ENCODE measurements around the gene PDE8A.
"Not testable (repeated sequence)": the region's sequence is repeated elsewhere in the genome, so short reads cannot be mapped to it uniquely, and the experiment has no call there.

Gene PDE8A

GRCh38 chr15:84988909-84989644 is 7.4 kb downstream of the PDE8A start:
- no peak for DNase-seq (ENCODE audit: low read depth in 2 of 2)

DNA sequence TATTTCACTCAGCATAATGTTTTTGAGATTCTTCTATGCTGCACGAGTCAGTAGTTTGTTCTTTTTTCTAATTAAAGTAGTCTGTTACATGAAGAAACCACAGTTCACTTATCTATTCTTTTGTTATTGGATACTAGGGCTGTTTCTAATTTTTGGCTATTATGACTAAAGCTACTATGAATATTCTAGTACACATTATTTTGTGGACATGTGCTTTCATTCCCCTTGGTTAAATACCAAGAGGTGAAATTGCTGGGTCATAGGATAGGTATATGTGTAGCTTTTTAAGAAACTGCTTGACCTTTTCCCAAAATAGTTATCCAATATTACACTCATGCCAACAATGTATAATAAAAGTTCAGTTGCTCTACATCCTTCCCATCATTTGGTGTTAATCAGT is 8.9 kb downstream of the PDE8A start:
- no peak for DNase-seq (ENCODE audit: low read depth in 2 of 2)

- no peak for DNase-seq (ENCODE audit: low read depth in 2 of 2)
Measured at GRCh38 chr15:84991014-84991712, 9.5 kb downstream of the PDE8A start.

DNA sequence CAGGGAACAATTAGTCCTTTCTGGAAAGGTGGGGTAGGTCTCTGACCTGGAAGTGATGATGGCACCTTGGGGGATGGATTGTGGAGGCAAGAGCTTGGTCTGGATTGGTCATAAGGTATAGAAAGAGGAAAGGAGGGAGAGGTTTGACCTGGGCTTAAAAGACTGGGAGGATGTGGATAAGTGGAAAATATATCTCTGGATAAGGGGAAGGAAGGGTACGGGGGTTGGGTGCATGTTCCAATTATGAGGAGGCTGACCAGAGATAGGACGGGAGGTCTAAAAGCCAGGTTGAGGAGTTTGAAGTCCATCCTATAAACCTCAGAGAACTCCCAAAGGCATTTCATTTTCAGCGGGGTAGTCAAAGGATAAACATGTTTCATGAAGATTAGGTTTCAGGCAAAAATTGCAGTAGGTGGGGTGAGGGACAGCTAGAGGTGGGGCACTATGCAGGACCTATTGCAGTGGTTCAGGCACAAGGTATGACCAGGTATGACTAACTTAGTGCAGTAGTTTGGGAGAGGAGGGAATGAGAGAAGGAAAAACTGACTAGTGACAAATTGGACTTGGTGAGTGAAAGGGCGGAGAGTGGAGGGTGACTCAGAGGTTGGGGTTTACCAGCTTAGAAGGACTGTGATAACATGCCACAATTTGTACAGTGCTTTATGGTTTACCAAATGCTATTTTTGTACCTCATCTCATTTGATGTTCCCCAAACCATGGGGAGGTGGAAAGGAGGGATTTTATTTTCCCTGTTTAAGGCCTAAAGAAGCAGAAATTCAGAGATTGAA is 10.7 kb downstream of the PDE8A start:
- peak; percentile 38 to 46 for DNase-seq (ENCODE audit: low read depth in 2 of 2)

GRCh38 chr15:84996055-84996454 is 14.4 kb downstream of the PDE8A start:
- DNase-seq (ENCODE audit: low read depth in 2 of 2), result no peak

GRCh38 chr15:84996714-84997113 is 15.1 kb downstream of the PDE8A start:
- DNase-seq (ENCODE audit: low read depth in 2 of 2), result not testable (repeated sequence)

GRCh38 chr15:84997214-84997613 is 15.6 kb downstream of the PDE8A start:
- not testable (repeated sequence) for DNase-seq (ENCODE audit: low read depth in 2 of 2)

DNA sequence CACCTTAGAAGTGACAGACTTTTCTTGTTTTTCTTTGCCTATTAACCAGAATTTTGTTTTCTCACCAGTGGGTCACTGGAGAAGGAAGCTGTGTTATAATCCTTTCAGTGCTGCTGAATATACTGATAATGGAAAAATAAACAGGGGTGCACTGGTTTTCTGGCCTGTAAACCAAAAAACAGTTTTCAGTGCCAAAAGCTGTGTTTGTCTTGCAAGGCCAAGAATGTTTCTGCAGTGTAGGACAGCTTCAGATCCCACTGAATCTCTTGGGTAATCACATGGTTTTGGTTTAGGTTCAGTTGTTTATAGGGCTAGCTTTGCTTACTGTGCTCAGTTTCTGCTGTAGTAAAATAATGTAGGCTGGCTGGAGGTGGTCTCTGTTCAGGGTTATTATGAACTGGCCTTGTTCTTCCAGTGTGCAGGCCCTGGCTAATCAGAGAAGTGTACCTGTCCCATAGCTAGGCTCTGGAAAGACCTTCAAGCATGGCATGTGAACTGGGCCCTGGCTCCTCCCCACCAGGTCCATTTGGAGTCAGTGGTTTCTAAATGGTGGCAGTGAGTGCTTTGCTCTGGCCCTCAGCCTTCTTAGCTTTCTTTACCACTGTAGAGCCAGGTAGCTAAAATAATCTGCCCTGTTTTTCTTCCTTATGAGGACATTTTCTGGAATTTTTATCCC is 18.7 kb downstream of the PDE8A start:
- DNase-seq (ENCODE audit: low read depth in 2 of 2), result no peak

DNA sequence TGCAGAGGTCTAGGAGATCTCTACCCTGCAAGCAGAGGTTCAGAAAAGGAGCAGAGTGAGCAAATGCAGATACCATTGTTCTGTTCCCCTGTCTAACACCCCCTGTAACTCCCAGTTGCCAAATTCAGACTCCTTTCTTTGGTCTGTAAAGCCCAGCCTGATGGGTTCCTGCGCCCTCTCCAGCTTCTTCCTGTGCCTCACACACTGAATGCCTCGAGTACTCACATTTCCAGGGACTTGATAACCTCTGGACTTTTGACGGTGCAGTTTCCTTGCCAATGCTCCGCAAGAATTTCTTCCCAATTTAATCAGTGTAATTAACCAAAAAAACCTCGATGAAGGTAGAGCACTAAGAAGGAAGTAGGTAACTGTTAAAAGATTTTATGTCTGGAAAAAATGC is 19.3 kb downstream of the PDE8A start:
- no peak for DNase-seq (ENCODE audit: low read depth in 2 of 2)

GRCh38 chr15:85002517-85002916 is 20.9 kb downstream of the PDE8A start:
- no peak for DNase-seq (ENCODE audit: low read depth in 2 of 2)

DNA sequence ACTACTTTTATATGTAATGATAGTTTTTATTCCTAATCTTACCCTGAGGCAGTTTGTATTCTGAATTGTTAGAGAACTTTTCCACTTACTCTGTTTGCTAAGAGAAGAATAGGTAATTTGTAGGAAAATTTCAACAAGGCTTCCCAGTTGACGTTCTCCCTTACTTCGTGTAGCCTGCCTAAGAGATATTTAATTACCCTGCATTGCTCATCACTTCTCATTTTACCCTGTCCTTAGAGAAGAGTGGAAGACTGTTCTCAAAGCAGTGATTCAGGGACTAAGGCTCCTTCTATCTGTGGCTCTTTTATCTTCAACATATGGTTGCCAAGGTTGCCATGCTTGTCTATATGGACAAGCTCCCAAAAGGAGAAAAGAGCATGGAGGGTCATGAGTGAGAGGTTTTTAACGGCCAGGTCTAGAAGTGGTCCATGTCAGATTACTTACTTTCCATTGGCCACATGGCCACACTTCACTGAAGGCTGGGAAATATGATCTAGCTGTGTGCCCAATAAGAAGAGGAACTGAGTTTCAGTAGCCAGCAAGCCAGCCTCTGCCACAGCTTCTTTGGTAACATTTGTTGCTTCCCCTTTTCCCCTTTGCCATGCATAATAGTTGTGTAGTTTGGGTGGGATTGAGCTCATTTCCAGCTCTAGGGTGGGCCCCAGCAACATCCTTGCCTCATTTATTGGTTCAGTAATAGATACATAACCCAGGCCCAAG is 22.1 kb downstream of the PDE8A start:
- no peak for DNase-seq (ENCODE audit: low read depth in 2 of 2)

DNA sequence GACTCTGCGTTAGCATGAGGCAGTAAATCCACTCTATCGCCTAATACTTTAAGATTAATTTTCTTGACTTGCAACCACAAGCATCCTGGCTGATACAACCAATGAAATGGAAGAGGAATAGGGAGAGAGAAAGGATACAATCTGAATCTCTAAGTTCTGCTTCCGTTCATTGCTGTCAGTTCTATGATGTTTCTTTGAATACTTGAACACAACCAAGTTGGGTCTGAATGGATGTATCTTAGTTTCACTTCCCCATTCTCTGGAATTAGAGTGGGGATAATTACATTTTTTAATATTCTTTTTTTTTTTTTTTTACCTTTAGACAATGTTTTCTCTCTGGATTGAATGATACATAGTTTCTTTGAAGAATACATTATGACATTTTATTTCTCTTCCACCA is 22.9 kb downstream of the PDE8A start:
- no peak for DNase-seq (ENCODE audit: low read depth in 2 of 2)

- no peak for DNase-seq (ENCODE audit: low read depth in 2 of 2)
Measured at GRCh38 chr15:85005319-85005718, 23.7 kb downstream of the PDE8A start.

DNA sequence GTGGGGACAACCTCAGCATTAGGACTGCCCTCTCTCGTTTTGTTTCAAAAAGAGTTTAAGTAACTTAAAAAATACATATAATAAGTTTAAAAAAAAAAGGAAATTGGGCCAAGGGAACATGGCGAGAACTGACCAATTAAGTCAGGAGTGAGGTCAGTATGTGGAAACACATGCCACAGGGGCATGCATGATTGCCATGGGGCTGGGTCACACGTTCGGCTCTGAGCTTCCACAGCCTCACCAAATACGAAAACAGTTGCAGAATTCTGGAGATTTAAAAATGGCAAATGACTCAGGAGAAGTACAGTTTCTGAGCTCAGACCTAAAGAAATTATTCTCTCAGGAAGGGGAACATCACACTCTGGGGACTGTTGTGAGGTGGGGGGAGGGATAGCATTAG is 24.1 kb downstream of the PDE8A start:
- DNase-seq (ENCODE audit: low read depth in 2 of 2), result no peak

DNA sequence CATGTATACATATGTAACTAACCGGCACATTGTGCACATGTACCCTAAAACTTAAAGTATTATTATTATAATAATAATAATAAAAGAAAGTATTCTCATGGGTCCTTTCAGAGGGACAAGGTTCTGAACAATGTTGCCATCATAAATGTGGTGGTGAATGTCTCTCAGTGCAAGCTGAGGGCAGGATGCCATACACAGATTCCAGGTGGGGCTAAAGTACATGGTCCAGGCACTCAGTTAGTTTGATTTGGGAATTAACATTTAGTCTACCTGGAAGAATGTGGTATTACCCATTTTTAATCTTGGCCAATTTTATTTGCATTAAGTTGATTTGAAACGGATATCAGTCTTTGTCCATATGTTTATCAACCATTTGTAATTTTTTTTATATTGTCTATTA is 24.5 kb downstream of the PDE8A start:
- no peak for DNase-seq (ENCODE audit: low read depth in 2 of 2)

DNA sequence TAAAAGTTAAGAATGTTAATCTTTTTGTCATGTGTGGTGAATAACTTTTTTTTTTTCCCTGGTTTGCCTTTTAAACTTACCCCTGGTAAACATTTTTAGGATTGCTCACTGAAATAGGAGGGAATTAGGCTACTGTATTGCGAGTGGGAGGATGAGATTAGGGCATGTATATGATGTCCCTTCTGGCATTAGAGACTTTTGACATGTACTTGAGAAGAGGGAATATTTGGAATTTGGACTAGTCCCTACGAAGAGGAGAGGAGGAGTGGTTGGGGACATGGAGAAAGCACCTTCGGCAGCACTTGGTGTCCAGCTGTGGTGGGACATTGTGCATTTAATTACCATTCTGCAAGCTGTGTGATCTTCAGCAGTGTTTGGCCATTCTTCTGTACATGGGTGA is 25.0 kb downstream of the PDE8A start:
- DNase-seq (ENCODE audit: low read depth in 2 of 2), result no peak

DNA sequence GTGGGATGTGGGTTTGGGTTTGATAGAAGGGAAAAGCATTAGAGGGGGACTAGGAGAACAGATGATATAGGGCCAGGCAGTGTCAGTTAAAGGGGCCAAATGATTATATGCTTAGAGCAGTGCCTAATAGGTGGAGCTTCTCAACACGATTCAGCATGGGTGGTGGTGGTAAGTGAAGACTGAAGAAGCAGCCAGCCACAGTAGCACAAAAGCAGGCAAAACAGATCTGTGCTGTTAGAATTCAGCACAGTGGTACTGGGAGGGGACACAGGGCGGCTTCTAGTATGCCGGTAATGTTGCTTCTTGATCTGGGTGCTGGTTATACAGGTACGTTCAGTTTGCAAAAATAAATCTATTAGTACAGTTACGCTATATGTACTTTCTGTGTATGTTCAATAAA is 25.5 kb downstream of the PDE8A start:
- no peak for DNase-seq (ENCODE audit: low read depth in 2 of 2)

DNA sequence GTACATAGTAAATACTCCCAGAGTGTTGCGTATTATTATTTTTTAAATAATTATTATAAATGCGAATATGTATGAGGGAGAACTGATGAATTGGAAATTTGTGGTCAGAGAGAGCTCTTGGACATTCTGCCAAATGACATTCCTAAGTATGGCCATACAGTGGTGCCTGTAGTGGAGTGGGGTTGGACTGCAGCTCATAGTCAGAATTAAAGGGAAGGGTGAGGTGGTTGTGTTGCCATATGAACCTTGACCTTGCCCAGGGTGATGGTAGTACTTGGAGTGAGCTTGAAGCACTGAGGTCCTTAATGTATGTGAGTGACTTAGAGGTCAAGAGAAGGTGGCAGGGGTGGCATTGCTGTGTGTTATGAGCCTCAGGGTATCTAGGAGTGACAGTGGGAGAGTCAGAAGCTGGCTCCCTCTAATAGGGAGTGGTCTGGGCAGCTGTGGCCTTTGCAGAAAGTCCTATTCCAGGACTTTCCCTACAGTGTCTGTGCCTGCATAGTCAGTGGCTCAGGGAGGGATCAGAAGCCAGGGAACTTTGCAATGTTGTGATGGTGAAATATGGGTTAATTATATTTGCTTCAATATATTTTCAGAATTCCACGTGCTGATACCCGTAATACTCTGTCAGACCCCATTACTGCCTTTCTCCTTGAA is 26.2 kb downstream of the PDE8A start:
- no peak for DNase-seq (ENCODE audit: low read depth in 2 of 2)

DNA sequence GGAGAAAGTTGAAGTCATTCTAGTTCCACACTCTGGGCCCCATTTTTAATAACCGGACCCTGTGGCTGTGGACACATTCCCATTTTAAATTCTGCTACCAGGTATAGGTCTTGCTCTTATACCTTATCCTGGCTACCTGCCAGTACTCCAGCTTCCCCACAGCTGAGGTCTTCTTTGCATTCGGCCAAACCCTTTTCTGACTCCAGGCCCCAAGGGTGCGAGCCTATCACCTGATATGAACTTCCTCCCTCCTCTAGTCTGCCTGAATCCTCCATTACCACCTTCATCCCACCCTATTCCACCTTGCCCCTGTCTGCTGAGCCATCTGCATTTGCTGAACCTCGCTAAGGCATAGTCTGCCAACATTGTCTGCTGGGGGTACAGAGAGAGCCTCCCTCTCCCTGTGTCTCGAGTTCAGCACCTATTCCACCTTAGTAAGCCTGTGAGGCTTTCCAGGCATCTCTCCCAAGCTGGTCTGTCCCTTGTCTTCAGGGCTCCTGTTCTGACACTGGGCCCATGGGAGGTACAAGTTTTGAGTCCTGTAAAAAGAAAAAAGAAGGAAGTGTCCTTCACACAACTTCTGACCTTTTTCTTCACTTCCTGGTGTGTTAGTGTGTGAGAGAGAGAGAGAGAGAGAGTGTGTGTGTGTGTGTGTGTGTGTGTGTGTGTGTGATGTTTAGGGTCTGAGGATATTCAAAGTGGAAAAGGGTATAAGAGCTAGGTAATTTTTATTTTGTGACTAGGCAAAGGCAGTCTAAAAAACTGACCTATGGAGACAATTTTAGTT is 27.0 kb downstream of the PDE8A start:
- DNase-seq (ENCODE audit: low read depth in 2 of 2), result no peak

DNA sequence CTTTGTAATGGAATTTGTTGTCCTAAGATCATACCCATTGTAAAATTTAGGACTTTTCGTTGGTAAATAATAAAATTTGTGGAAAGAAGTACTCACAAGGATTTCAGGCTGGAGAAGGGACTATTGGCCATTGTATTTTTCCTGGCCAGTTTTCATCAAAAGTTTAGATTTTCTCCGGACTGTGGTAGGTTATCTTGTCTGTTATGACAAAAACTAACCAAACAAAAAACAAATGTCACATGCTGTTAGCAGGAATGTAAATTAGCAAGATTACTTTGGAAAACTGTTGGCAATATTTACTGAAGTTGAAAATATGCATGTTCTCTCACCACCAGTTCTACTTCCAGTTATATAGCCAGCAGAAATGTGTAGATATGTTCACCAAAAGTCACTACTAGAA is 27.8 kb downstream of the PDE8A start:
- DNase-seq (ENCODE audit: low read depth in 2 of 2), result no peak
